Neural crest cell (in vitro differentiated cells): ENCODE results near the gene C5. TPM values are rescaled to one million over a fixed set of nuclear protein-coding genes. Genes with fewer than 3 reads are reported as not detected.
A peak's percentile ranks its signal among the peaks of the same experiment; 100 is the strongest.

Experiments used
- DNase-seq: peaks from one replicate; pipeline ENCODE4 v3.0.0; 2021; ENCODE audit warnings: low read depth, mixed read lengths, low spot score
- H3K27ac Mint-ChIP-seq: one replicate; pipeline ENCODE4 v1.8.0; 2021; ENCODE audit warnings: mild to moderate bottlenecking, mixed read lengths; ENCODE audit not compliant: unreplicated experiment
- H3K27me3 Mint-ChIP-seq: 2 replicates; pipeline ENCODE4 v1.8.0; 2021; ENCODE audit warnings: low read depth, mild to moderate bottlenecking, mixed read lengths
- H3K36me3 Mint-ChIP-seq: 2 replicates; pipeline ENCODE4 v1.8.0; 2021; ENCODE audit warnings: low read depth, mild to moderate bottlenecking, mixed read lengths
- H3K4me1 Mint-ChIP-seq: 2 replicates; pipeline ENCODE4 v1.8.0; 2021; ENCODE audit warnings: mixed read lengths
- H3K4me3 Mint-ChIP-seq: one replicate; pipeline ENCODE4 v1.8.0; 2021; ENCODE audit warnings: mild to moderate bottlenecking, mixed read lengths
- H3K9me3 Mint-ChIP-seq: 2 replicates; pipeline ENCODE4 v1.8.0; 2021; ENCODE audit warnings: mixed read lengths
- total RNA-seq: library from RNA; stranded (reverse); gene quantifications from 2 replicates; pipeline ENCODE4 v1.2.1, GENCODE V29; 2021
- TF ChIP-seq, protein P1 (sequence below): fragments of 200-600 bp; sonication (generic); conservative IDR thresholded peaks from 2 replicates; pipeline ENCODE4 v1.5.0; 2021; ENCODE audit warnings: antibody characterized with exemption, mild to moderate bottlenecking

The C5 gene
- total RNA-seq, 1 donor from 2014 or later: 9.4 TPM

DNA sequence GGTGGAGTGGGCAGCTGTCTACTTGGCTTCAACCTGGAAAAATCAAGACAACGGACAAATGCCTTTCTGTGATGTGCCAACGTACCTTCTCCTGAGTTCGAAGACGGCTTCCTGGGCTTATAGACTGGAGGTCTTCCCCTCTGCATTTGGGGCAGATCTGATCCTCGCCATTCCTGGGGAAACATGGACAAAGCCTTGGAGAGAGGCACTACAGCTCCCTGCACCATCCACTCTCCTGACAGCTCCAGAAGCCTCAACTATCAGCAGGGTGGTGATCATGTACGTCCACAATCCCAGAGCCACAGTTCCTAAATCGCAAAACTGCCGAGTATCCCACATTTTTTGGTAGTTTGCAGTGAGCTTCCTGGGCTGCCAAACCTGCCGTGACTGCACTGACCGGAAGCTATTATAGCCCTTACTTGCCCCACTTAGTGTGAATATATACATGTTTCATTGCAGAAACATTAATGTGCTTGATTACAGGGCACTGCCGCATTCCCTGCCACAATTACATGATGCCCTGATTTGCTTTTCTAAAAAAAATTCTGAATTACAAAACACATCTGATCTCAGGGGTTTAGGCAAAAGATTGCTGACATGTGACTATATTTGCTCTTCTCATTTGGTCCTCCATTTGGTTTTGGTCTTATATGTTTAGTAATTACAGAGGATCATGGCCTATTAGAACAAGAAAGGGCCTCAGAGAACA lies 126.3 kb downstream of the C5 start:
- H3K4me3 Mint-ChIP-seq: no peak overlapping the region
- no peaks in the 10 kb centered on the region for H3K36me3 Mint-ChIP-seq
- H3K27ac Mint-ChIP-seq: no peak overlapping the region
- TF ChIP-seq, protein P1, sequence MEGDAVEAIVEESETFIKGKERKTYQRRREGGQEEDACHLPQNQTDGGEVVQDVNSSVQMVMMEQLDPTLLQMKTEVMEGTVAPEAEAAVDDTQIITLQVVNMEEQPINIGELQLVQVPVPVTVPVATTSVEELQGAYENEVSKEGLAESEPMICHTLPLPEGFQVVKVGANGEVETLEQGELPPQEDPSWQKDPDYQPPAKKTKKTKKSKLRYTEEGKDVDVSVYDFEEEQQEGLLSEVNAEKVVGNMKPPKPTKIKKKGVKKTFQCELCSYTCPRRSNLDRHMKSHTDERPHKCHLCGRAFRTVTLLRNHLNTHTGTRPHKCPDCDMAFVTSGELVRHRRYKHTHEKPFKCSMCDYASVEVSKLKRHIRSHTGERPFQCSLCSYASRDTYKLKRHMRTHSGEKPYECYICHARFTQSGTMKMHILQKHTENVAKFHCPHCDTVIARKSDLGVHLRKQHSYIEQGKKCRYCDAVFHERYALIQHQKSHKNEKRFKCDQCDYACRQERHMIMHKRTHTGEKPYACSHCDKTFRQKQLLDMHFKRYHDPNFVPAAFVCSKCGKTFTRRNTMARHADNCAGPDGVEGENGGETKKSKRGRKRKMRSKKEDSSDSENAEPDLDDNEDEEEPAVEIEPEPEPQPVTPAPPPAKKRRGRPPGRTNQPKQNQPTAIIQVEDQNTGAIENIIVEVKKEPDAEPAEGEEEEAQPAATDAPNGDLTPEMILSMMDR: no peak
- no peak for DNase-seq
- H3K9me3 Mint-ChIP-seq: no peaks in the 10 kb centered on the region
- no peaks in the 10 kb centered on the region for H3K27me3 Mint-ChIP-seq
- peaks cover 40% of the 10 kb centered on the region for H3K4me1 Mint-ChIP-seq

DNA sequence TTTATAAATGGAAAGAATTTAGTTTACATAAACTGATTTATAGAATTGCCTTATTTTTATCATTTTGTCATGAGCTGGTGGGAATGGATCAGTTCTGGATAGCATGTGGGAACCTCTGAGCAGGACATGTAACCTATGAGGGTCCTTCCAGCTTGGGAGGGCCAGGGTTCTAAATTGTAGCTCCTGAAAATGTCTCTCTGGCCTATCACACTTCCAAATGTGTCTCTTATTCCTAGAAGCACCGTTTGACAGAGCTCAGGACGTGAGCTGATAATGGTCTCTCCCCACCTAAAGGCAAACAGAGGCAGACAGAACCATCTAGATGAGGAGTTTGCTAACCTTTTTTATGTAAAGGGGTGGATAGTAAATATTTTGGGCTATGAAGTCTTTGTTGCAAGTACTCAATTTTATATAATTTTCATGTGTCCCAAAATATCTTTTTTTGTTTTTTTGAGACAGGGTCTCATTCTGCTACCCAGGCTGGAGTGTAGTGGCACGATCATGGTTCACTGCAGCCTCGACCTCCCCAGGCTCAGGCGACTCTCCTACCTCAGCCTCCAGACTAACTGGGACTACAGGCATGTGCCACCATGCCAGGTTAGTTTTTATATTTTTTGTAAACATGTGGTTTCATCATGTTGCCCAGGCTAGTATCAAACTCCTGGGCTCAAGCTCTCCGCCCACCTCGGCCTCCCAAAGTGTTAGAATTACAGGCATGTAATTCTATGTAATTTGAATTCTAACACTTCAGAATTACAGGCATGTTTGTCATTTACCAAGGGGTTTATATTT lies 127.5 kb downstream of the C5 start:
- H3K4me3 Mint-ChIP-seq: no peak overlapping the region
- H3K27ac Mint-ChIP-seq: no peak overlapping the region

GRCh38 chr9:120921661-120922181 lies 128.4 kb downstream of the C5 start:
- H3K27me3 Mint-ChIP-seq: no peaks in the 10 kb centered on the region
- H3K36me3 Mint-ChIP-seq: peaks cover 1% of the 10 kb centered on the region
- no peak for DNase-seq
- H3K4me1 Mint-ChIP-seq: peaks cover 46% of the 10 kb centered on the region
- no peaks in the 10 kb centered on the region for H3K9me3 Mint-ChIP-seq
- H3K27ac Mint-ChIP-seq: peak overlapping the region; percentile 76
- H3K4me3 Mint-ChIP-seq: no peak overlapping the region
- TF ChIP-seq, protein P1: no peak

More for the DNA sequence above, 127.5 kb downstream of the C5 start:
- TF ChIP-seq, protein P1: no peak
- H3K9me3 Mint-ChIP-seq: no peaks in the 10 kb centered on the region
- H3K36me3 Mint-ChIP-seq: no peaks in the 10 kb centered on the region
- no peaks in the 10 kb centered on the region for H3K27me3 Mint-ChIP-seq
- no peak for DNase-seq
- peaks cover 42% of the 10 kb centered on the region for H3K4me1 Mint-ChIP-seq

DNA sequence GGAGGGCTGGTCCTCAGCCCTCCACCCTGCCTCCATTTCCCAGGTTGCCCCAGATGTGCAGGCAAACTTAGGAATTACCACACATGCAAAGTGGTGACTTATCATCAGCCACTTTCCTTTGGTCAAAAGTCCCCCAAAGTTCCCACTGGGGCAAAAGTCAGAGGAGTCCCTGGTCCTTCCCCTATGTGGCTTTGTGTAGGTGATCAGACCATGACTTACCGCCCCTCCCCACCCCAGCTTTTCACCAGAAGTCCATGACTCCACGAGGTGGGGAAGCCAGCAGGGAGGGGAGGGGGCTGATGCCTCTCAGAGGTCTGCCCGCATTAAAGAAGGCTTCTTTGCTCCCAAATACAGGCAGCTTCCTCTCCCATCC lies 129.3 kb downstream of the C5 start:
- Mint-ChIP-seq H3K4me3 (no peak overlapping the region), H3K36me3 (peaks cover 2% of the 10 kb centered on the region), H3K27me3 (no peaks in the 10 kb centered on the region), H3K4me1 (peaks cover 51% of the 10 kb centered on the region), H3K9me3 (no peaks in the 10 kb centered on the region), H3K27ac (no peak overlapping the region)
- TF ChIP-seq, protein P1: no peak
- DNase-seq: no peak

- no peaks in the 10 kb centered on the region for H3K27me3 Mint-ChIP-seq
- TF ChIP-seq, protein P1: no peak
- peak overlapping the region; percentile 82 for H3K27ac Mint-ChIP-seq
- peaks cover 2% of the 10 kb centered on the region for H3K36me3 Mint-ChIP-seq
- peak overlapping the region; percentile 58 for H3K4me3 Mint-ChIP-seq
- peaks cover 51% of the 10 kb centered on the region for H3K4me1 Mint-ChIP-seq
- no peak for DNase-seq
- H3K9me3 Mint-ChIP-seq: no peaks in the 10 kb centered on the region
Observed at GRCh38 chr9:120919843-120920805, 130.0 kb downstream of the C5 start.
